Measurements from ENCODE around the gene RBSN.

Gene RBSN

DNA sequence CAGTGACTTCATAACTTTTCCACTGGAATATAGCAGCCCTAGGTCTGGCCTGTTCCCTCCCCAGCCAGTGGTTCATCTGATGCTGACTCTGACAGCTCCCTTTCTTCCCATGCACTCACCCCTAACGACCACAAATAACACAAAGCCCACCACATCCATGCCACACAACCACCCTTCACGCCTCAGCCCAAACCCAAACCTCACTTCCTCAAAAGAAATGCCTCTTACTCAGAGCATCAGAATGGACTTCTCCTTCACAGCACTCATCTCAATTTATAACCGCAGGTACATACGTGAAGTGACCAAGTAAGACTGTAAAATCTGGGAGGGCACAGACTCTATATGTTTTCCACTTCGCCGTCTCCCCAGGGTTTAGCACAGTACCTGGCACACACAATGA, 1.1 kb downstream of the RBSN start:
- DNase-seq = peak; percentile 13

DNA sequence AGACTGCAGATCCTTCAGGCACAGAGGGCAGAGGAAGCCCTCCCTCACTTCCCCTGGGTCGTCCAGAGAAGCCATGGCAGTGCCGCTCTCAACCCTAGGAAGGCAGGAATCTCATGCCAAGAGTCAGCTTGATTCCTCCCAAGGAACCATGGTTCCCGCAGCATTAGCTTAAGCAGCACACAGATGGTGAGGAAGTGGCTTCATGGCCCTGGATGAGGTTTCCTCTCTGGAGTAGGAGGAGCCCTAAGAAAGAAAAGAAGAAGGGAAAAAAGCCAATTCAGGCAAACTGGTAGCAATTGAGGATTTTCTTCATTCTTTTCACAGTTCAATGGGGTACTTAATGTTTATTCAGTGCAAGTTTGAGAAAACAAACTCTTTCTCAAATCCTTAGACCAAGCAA, 2.9 kb downstream of the RBSN start:
- DNase-seq = no peak

DNA sequence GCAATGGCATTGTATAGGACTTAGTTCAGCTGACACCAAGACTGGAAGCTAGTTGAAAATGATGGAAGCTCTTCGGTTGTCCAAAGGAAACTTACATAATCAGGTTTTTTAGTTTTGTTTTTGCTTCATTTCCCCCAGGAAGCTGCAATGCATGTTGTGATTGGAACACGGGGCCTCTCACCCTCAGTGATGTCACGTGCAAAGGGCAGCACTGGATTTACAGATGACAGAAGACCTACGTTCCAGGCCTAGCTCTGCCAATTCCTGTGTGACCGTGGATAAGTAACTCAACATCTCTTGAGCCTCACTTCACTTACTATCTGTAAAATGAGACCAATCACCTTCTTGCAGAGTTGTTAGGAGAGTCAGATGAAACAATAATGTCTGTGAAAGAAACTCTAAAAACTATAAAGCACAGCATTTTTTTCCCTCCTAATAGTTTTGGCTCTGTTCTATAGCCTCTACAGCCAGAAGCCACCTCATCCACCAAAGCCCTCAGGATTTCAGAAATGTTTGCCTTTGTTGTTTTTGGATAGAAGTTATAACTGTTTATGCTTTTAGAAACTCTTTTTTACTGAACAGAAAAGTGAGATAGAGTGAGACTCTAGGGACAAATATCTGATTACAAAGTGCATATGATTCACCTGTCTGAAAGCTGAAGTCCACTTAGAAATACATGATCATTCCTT, 4.6 kb downstream of the RBSN start:
- no peak for DNase-seq

DNA sequence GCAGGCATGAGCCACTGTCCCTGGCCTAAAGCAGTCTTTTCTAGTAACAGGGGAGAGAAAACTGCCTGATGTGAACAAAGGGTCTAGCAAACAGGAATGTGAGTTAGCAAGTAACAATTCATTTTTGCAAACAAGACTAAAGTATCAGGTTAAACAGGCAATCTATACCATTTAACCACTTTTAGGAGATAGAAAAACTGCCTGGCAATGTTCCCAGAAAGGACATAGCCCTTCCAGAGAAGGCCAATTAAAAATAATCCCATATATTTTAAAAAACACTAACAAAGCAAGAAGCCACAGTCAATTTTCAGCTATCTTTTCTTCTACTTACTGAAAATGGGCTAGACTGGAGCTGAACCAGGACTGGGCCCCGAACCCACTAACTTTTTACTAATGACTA, 6.3 kb downstream of the RBSN start:
- no peak for DNase-seq

DNA sequence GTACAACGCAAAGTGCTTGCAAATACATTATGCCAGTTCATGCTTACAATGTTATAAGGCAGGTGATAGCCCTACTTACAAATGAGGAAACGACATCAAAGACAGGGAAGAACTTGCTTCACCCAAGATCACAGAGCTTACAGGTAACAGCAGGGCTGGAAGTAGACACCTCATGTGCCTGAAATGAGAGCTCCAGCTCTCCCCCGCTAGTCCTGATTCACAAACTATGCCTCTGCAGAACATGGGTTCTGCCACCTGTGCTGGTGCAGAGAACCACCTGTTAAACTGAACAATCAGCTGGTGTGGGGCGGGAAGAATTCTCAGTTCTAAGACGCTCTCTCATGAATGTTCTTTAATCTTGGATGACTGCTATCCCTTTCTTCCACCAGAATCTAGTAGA, 7.4 kb downstream of the RBSN start:
- DNase-seq = no peak

DNA sequence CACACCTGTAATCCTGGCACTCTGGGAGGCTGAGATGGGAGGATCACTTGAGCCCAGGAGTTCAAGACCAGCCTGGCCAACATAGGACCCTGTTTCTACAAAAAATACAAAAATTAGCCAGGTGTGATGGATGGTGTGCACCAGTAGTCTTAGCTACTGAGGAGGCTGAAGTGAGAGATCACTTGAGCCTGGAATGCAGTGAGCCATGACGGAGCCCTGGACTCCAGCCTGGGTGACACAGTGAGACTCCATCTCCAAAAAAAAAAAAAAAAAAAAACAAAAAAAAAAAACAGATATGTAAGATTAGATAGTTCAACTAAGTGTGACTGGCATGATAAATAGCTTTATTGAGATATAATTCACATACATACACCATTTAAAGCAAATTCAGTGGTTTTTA, 9.7 kb downstream of the RBSN start:
- no peak for DNase-seq

DNA sequence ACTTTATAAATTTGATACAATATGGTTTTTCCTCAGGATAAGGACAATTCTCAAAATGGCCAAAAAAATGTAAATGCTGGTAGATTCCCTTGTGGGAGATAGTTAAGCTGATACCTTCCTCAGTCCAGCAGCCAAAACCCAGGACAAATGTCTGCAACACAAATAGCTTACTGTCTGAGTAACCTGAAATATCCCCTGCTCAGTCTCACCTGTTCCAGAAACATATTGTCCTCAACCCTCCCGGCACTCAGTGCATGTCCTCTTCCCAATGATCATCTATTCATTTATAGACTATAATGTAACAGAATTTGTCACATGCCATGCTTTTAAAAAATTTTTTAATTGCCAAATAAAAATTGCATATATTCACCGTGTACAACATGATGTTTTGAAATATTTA, 12.2 kb downstream of the RBSN start:
- no peak for DNase-seq

DNA sequence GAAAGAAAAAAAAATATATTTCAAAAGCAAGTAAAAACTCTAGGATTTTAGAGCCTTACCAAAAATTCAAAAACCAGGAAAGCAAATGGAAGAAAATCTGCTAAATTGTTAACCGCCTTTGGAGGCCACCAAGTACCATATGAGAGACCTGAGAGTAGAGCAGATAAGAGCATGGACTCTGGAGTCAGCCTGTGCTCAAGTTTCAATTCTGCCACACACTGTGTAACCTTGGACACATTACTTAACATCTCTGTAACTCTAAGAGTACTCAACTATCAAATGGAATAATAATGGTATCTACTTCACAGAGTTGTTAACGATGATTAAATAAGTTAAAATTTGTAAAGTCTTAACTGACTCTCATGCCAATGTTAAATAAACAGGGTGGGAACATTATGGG, 12.7 kb downstream of the RBSN start:
- DNase-seq = no peak

DNA sequence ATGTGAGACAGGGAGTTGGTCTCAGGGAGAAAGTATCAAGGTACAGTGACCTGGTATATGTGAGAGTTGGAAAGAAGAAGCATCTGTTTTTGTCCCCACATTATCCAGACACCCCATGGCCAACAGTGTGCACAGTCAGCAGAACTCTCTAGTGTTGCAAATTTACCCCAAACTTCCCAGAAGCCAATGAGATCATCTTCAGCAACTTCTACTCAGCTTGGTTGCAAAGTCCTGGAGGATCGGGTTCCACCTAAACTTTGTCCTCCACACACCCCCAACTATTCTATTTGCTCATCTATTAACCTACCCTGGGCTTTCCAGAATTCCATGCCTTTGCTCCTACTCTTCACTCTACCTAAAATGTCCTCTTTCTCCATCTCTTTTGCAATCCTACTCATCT, 15.7 kb downstream of the RBSN start:
- DNase-seq = no peak

DNA sequence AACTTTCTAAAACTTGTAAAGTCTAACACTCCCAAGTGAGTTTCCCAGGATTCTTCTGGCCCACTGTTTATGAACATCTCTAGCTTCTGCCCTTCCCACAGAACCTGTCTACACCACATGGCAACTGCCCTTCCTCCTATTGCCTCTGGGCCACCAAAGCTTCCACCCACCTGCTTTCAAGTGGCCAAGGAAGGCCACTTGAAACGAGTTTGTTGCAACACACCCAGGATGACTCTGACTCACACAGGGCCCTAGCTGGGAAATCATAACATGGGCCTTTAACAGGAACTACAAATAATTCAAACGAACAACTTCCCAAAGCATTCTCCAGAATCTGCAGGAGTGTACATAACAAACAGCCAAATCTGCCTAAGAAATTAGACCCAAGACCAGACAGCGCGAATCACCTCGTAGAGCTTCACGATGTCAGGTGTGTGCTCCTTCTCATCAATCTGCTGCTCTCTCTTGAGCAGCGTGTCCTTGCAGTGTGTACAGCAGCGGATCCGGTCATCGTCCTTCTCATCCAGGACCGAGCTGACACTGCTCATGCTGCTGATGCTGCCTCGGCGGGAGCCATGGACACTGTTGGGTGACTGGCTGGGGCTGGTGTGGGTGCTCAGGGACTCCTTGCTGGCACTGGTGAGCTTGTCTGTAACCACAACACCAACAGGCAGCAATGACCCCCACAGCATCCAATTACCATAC, 16.8 kb downstream of the RBSN start:
- DNase-seq = no peak

DNA sequence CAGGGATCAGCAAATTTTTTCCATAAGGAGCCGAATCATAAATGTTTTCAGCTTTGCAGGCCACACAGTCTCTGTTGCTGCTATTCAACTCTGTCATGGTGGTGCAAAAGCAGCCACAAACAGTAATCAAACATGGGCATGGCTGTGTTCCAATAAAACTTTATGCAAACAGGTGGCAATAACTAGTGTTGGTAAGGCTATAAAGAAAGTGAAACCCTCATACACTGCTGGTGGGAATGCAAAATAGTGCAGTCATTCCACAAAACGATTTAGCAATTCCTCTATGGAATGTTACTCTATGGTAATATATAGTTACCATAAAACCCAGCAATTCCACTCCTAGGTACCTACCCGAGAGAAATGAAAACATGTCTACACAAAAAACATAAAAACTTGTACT, 19.9 kb downstream of the RBSN start:
- no peak for DNase-seq

DNA sequence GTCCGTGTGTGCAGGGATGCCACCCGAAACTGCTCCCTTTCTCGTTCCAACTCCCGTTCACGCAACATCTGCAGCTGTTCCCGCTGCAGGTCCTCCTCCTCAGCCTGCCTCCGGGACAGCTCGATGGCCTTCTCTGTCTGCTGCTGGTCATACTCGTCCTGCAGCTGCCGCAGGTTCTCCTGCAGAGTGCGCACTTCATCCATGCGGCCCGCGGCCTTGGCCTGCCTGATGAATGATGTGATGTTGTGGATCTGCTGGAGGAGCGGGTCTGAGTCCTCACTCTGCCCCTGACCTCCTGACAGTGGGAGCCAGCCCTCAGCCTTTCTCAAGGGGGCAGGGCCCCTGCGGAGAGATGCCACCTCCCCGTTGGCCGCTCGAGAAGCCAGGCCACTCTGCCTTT, 24.4 kb downstream of the RBSN start:
- no peak for DNase-seq

DNA sequence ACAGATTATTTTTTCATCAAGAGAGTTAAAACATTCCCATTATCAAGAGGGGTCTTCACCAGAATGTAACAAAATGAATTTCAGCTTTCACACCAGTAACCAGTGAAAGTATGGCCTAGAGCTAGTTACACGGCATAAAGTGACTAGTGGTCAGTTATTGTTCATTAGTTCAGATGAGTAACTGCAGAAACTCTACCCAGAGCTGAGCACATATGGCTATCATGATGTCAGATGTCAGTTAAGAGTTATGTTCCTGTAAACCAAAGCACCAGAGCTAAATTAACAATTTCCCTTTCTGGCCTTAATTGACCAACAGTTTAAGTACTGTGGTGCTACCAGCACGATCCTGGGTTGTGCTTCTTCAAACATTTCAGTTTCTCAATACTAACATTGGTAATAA, 27.2 kb downstream of the RBSN start:
- DNase-seq = no peak

DNA sequence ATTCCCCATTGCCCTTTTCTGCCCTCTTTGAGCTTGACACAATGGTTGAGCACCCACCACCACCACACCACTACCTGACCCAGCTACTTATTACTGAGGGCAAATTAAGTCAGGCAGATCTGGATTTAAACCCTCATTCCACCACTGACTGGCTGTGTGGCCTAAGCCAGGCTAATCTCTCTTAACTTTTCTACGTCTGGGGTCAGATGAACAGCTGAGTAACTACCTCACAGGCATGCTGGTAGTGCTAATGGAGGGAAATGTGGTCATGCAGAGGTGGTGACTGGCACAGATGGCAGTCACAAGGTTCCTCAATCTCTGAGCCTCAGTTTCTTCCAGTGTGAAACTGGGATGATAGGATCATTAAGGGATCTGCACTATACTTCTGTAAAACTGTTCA, 29.5 kb downstream of the RBSN start:
- no peak for DNase-seq

DNA sequence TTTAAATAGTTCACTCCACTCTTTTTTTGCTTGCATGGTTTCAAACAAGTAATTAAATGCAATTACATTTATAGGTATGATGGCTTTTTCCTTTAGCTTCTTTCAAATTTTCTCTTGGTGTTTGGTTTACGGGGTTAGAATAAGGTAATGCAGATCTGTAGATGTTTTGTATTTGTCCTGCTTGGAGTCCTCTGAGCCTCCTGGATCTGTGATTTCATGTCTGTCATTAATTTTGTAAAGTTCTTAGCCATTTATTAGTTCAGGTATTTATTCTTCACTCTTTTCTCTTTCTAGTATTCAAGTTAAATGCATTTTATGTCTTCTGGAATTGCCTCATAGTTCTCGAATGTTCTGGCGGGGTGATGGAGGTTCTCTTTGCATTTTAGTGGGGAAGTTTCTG, 32.5 kb downstream of the RBSN start:
- DNase-seq = no peak

DNA sequence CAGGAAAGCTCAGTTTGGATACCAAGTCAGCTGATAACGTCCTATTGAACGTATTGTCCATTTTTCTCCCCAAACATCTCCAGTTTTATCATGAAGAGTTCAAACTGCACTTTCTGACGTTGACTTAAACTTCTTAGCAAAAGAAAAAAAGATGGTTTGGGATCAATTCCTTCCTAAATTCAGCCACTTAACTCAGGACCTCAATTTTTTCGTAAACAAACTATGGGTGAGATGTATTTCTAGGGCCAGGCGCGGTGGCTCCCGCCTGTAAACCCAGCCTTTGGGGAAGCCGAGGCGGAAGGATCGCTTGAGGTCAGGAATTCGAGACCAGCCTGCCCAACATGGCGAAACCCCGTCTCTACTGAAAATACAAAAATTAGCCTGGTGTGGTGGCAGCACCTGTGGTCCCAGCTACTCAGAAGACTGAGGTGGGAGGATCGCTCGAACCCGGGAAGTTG, 33.4 kb downstream of the RBSN start:
- DNase-seq = no peak

DNA sequence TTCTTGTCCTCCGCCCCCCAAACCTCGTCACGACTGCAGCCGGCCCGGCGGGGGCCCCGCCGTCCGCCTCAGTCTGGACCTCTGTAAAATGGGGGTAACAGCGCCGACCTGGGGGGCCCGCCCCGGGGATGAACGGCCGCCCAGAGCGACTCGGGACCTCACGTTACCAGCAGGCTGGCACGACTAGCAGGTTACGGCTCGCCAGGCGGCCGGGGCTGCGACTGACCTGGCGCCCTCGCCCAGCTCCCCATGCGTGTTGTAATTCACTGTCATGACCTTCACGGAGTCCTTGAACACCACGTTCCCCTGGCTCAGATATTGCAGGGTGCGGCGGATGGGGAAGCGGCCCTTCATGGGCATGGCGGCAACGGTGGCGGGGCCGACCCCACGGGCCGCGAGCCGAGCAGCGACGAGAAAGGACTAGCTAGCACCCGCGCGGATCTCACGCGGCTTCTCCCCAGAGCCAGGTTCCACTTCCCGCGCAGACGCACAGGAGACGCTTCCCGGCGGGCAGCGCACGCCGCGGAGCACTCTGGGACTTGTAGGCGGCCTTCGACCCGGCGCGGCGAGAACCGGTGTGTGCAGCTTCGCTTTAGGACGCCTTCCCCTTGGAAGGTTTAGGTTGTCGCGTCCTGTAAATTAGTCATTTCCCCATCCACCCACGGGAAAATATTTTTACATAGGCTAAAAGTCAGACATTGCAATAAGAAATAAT, 34.0 kb downstream of the RBSN start, which contains the start of gene MRPS25:
TSS of gene MRPS25 (minus strand) at position 481 of the 715 bp plus-strand sequence. CDS start at position 360, 121 bp downstream.
- peak; percentile 88 for DNase-seq

DNA sequence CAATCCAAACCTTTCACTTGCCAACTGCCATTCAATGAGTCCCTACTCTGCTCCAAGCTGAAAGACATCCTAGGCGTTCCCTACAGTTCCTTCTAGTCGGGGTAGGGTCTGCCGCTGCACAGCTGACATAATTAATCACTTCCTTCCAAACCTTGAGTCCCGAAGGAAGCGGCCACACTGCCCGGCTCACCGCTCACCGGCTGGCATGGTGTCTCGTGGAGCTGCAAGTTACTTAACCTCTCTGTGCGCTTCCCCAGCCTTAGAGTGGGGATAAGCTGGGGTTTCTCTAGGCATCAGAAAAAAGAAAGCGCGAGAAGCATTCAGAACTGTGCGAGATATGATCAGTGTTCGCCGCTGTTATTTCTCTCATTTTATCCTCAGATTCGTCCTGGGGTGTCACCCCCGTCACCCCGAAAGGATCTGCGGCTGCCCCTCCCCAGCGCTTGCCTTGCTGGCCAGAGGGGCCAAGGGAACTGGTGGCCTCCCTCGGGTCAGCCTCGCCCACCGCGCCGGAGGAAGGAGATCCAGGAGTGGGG, 34.6 kb downstream of the RBSN start:
- DNase-seq = peak; percentile 7

DNA sequence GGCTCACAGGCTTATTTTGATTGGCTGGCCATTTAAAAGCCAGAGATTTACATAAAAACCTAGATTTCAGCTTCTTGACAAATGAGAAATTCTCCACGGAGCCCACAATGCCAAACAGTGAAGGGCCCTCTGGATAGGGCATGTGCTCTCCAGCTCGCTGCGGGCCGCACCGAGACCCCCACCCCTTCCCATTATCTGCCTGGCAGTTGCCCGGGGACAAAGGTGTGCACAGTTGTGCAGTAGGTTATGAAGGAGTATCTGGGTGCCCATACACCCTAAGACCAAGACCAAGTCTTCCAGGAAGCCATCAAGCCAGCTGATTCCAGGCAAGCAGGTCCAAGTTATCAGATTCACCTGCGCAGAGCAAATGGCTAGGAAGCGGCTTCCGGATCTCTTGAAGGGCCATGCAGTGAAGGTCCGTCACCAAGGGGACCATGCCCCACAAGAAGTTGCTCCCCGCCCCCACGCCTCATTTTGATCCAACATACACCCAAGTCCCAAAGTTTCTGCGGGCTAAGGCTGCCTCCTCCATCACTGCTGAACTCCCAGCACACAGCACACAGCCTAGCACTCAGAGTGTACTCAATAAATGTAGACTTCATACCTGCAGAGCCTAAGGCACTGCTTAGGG, 35.2 kb downstream of the RBSN start:
- DNase-seq = no peak

DNA sequence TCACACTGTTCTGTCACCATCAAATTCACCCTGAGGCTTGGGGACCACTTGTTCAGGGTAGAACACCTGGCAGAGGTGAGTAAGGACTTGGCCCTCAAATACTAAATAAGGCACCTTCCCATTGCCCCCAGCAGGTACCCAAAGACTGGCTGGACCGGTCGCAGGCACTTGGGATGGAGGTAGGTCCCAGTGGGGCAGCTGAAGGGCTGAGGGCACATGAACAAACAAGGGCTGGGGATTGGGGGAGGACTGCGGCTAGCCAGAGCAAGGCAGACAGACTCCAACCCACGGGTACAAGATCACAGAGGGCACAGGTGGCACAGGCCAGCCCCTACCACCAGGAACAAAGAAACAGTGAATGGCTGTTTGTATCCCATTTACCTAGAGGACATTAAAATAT, 35.7 kb downstream of the RBSN start:
- DNase-seq = no peak

DNA sequence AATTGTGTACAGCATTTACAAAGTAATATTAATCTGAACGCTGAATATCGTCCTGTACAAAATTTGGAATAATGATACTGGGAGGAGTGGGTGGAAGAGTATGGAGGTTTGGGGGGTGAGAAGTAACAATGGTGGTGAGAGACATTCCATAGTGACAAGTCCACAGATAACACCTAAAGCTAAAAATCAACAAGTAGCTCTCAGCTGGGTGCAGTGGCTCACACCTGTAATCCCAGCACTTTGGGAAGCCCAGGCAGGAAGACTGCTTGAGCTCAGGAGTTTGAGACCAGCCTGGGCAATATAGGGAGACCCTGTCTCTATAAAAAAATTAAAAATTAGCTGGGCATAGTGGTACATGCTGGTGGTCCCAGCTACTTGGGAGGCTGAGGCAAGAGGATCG, 38.9 kb downstream of the RBSN start:
- DNase-seq = no peak

DNA sequence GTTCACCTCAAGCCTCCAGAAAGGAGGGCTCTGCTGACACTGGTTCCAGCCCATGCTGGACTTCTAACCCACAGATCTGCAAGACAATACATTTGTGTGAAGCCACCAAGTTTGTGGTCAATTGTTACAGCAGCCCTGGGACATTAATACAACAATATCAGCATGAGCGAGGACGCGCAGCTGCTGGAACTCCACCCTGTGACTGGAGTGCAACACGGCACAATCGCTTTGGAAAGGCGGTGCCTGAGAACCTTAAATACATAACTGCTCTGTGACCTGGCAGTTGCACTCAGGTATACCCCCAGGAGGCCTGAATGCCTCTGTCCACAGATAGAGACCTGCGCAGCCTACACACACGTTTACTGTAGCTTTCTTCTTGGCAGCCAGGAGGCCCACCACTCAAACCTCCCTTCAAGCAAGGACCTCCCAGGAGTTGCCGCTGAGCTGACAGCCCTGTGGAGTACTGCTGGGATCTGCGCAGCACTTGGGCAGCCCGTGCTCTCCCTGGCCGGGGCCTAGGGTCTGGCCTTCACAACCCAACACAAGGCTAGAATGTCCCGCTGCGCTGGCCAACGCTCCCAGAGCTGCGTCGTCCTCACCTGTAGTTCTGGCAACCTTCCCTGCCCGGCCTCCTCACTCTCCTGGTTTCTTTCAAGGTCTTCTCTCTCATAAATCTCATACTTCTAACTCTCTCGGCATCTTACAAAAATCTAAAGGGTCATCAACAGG, 42.1 kb downstream of the RBSN start:
- no peak for DNase-seq
